HepG2 (cell line): Measurements from ENCODE around the gene WDR35. TPM values are rescaled to one million over a fixed set of nuclear protein-coding genes. Genes with fewer than 3 reads are reported as not detected.

Experiments used
- CBX5 ChIP-seq: sonication (generic); formaldehyde crosslinking; IDR thresholded peaks from 2 replicates; pipeline ENCODE4 v1.4.0; 2020; ENCODE audit warnings: missing genetic modification reagents, borderline replicate concordance
- FOXA3 ChIP-seq: IDR thresholded peaks from 2 replicates; pipeline ENCODE4 v1.6.1; 2016; ENCODE audit warnings: missing genetic modification reagents, missing compliant biosample characterization
- KAT8 ChIP-seq: IDR thresholded peaks from 2 replicates; pipeline ENCODE4 v1.6.1; 2016; ENCODE audit warnings: missing genetic modification reagents, missing compliant biosample characterization
- MAZ ChIP-seq, 2 experiments: sonication (generic) in 1 of 2; formaldehyde crosslinking in 1 of 2; IDR thresholded peaks; 2 replicates each; pipeline versions ENCODE4 v1.5.0 to v1.6.1; 2012 to 2020; ENCODE audit warnings: low read depth in 2 of 2, mild to moderate bottlenecking in 2 of 2, borderline replicate concordance in 1 of 2, improper control_type of control experiment in 1 of 2, low read length in 1 of 2, missing genetic modification reagents in 1 of 2, moderate library complexity in 1 of 2
- MTA1 ChIP-seq: sonication (generic); formaldehyde crosslinking; IDR thresholded peaks from 2 replicates; pipeline ENCODE4 v1.4.0; 2020; ENCODE audit warnings: missing genetic modification reagents, mild to moderate bottlenecking, borderline replicate concordance
- PAX8 ChIP-seq: sonication (generic); formaldehyde crosslinking; IDR thresholded peaks from 2 replicates; pipeline ENCODE4 v1.8.0; 2022; ENCODE audit warnings: mild to moderate bottlenecking, missing genetic modification reagents, borderline replicate concordance
- RAD51 ChIP-seq: fragments of 450-650 bp; IDR thresholded peaks from 2 replicates; pipeline ENCODE4 v1.6.1; 2016; ENCODE audit warnings: borderline replicate concordance
- SAFB2 ChIP-seq: sonication (generic); formaldehyde crosslinking; IDR thresholded peaks from 2 replicates; pipeline ENCODE4 v1.5.1; 2020; ENCODE audit warnings: missing genetic modification reagents, low read depth, mild to moderate bottlenecking, borderline replicate concordance
- ZBTB21 ChIP-seq: sonication (generic); formaldehyde crosslinking; IDR thresholded peaks from 2 replicates; pipeline ENCODE4 v1.4.0; 2020; ENCODE audit warnings: missing genetic modification reagents
- ZNF329 ChIP-seq: sonication (generic); formaldehyde crosslinking; IDR thresholded peaks from 2 replicates; pipeline ENCODE4 v1.9.0; 2021; ENCODE audit warnings: low read depth, mild to moderate bottlenecking, missing genetic modification reagents
- ZNF335 ChIP-seq: sonication (generic); formaldehyde crosslinking; IDR thresholded peaks from 2 replicates; pipeline ENCODE4 v1.4.0; 2020; ENCODE audit warnings: missing genetic modification reagents
- ZNF350 ChIP-seq: sonication (generic); formaldehyde crosslinking; IDR thresholded peaks from 2 replicates; pipeline ENCODE4 v1.4.0; 2020; ENCODE audit warnings: mild to moderate bottlenecking, low read depth, missing genetic modification reagents, borderline replicate concordance
- ZNF468 ChIP-seq: sonication (generic); formaldehyde crosslinking; IDR thresholded peaks from 2 replicates; pipeline ENCODE4 v1.8.0; 2022; ENCODE audit warnings: mild to moderate bottlenecking, moderate library complexity, missing genetic modification reagents
- polyA plus RNA-seq, 8 experiments: library from polyadenylated mRNA; depleted of rRNA in 3 of 8; stranded (reverse) in 7 of 8; unstranded in 1 of 8; fragments of >200 nt; fragmentation: Illumina TruSeq in 4 of 8; extraction: Trizol in 4 of 8; gene quantifications; 2 replicates each; pipeline versions ENCODE4 v1.2.1 to v1.2.3, GENCODE V29; 2011 to 2016; ENCODE audit warnings: low read depth in 4 of 8, missing spikeins in 1 of 8, mixed read lengths in 1 of 8; ENCODE audit not compliant: insufficient read depth in 1 of 8
- total RNA-seq, 5 experiments: library from RNA; depleted of rRNA; stranded (reverse); fragments of >200 nt; fragmentation: Illumina TruSeq; extraction: Trizol; gene quantifications; 2 replicates each; pipeline ENCODE4 v1.2.3, GENCODE V29; 2016; ENCODE audit warnings: low read depth in 1 of 5
- TF ChIP-seq, protein P1 (sequence below), 2 experiments: sonication (generic) in 1 of 2; formaldehyde crosslinking in 1 of 2; IDR thresholded peaks; 2 replicates each; pipeline versions ENCODE4 v1.4.0 to v1.6.1; 2016 to 2020; ENCODE audit warnings: borderline replicate concordance in 1 of 2, low read depth in 1 of 2, mild to moderate bottlenecking in 1 of 2, missing genetic modification reagents in 1 of 2
- TF ChIP-seq, protein P2 (sequence below): IDR thresholded peaks from 2 replicates; pipeline ENCODE4 v1.6.1; 2016; ENCODE audit warnings: mild to moderate bottlenecking
- TF ChIP-seq, protein P3 (sequence below): sonication (generic); formaldehyde crosslinking; IDR thresholded peaks from 2 replicates; pipeline ENCODE4 v1.8.0; 2022; ENCODE audit warnings: mild to moderate bottlenecking, missing genetic modification reagents
- TF ChIP-seq, protein P4 (sequence below): sonication (generic); formaldehyde crosslinking; IDR thresholded peaks from 2 replicates; pipeline ENCODE4; 2020; ENCODE audit warnings: missing genetic modification reagents, mild to moderate bottlenecking, borderline replicate concordance

Gene WDR35
- total and polyA plus RNA-seq, 2 of the 13 experiments (the other 11 are each of a cell fraction or from before 2014, with no cell fraction given) = 11.1 to 19.6 TPM

DNA sequence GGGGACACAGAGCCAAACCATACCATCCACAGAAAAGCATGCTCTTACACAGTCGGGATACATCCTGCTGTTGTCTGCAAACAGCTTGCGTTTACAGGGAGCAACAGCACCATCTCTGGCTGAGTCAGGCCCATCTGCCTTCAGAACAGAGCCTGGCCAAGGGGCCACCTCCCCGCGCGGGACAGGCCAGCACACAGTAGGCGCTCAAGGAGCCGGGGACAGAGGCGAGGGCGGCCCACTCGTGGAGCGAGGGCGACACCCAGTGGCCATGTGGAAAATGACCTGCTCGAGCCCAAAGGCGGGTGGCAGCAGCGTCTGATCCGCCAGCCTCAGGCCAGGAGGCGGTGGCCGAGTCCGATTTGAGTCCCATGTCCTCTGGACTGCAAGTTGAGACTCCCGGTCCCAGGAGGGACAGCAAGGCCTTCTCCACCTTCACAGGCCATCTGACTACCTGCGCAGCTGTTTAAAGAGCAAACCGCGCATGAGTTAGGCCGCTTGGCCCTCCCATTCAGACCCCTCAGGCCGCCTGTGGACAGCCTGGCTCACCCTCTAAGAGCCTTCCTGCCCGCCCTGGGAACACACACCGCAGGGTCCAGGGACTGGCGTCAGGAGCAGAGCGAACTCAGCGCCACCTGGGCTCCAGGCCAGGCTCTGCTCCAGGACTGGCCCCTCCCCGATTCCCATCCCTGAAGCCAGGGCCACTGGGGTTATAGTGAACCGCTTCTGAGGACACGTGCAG lies 126.4 kb downstream of the WDR35 start (continued):
- TF ChIP-seq, protein P1, sequence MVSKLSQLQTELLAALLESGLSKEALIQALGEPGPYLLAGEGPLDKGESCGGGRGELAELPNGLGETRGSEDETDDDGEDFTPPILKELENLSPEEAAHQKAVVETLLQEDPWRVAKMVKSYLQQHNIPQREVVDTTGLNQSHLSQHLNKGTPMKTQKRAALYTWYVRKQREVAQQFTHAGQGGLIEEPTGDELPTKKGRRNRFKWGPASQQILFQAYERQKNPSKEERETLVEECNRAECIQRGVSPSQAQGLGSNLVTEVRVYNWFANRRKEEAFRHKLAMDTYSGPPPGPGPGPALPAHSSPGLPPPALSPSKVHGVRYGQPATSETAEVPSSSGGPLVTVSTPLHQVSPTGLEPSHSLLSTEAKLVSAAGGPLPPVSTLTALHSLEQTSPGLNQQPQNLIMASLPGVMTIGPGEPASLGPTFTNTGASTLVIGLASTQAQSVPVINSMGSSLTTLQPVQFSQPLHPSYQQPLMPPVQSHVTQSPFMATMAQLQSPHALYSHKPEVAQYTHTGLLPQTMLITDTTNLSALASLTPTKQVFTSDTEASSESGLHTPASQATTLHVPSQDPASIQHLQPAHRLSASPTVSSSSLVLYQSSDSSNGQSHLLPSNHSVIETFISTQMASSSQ (IDR thresholded peaks at IDR 0.05; ENCODE audit: low read depth) = no peak
- TF ChIP-seq, protein P1 (CRISPR knock-in tag; IDR thresholded peaks at IDR 0.05; ENCODE audit: borderline replicate concordance) = peak; percentile 56; the same call in 1 of the 2 replicates
- TF ChIP-seq KAT8 (CRISPR knock-in tag) (peak; percentile 69; the same call in 1 of the 2 replicates), SAFB2 (CRISPR knock-in tag) (0 out of 2 replicates have a peak, but pooled peaks have one; percentile 57), ZNF468 (no peak), ZNF350 (CRISPR knock-in tag) (peak; percentile 90), RAD51 (no peak), ZNF329 (CRISPR knock-in tag) (0 out of 2 replicates have a peak, but pooled peaks have one; percentile 40), CBX5 (CRISPR knock-in tag) (peak; percentile 67; the same call in 1 of the 2 replicates), ZBTB21 (0 out of 2 replicates have a peak, but pooled peaks have one; percentile 4), ZNF335 (CRISPR knock-in tag) (no peak), FOXA3 (CRISPR knock-in tag) (peak; percentile 25), PAX8 (CRISPR knock-in tag) (peak; percentile 11; the same call in 1 of the 2 replicates), MTA1 (CRISPR knock-in tag) (peak; percentile 67; the same call in 1 of the 2 replicates), MAZ (IDR thresholded peaks at IDR 0.05; ENCODE audit: borderline replicate concordance, low read depth, low read length) (no peak), MAZ (CRISPR knock-in tag; IDR thresholded peaks at IDR 0.05; ENCODE audit: low read depth) (peak; percentile 84)
- TF ChIP-seq, protein P2, sequence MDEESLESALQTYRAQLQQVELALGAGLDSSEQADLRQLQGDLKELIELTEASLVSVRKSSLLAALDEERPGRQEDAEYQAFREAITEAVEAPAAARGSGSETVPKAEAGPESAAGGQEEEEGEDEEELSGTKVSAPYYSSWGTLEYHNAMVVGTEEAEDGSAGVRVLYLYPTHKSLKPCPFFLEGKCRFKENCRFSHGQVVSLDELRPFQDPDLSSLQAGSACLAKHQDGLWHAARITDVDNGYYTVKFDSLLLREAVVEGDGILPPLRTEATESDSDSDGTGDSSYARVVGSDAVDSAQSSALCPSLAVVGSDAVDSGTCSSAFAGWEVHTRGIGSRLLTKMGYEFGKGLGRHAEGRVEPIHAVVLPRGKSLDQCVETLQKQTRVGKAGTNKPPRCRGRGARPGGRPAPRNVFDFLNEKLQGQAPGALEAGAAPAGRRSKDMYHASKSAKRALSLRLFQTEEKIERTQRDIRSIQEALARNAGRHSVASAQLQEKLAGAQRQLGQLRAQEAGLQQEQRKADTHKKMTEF (CRISPR knock-in tag) = peak; percentile 76; the same call in 1 of the 2 replicates
- TF ChIP-seq, protein P3, sequence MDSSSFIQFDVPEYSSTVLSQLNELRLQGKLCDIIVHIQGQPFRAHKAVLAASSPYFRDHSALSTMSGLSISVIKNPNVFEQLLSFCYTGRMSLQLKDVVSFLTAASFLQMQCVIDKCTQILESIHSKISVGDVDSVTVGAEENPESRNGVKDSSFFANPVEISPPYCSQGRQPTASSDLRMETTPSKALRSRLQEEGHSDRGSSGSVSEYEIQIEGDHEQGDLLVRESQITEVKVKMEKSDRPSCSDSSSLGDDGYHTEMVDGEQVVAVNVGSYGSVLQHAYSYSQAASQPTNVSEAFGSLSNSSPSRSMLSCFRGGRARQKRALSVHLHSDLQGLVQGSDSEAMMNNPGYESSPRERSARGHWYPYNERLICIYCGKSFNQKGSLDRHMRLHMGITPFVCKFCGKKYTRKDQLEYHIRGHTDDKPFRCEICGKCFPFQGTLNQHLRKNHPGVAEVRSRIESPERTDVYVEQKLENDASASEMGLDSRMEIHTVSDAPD (CRISPR knock-in tag) = no peak
- TF ChIP-seq, protein P4, sequence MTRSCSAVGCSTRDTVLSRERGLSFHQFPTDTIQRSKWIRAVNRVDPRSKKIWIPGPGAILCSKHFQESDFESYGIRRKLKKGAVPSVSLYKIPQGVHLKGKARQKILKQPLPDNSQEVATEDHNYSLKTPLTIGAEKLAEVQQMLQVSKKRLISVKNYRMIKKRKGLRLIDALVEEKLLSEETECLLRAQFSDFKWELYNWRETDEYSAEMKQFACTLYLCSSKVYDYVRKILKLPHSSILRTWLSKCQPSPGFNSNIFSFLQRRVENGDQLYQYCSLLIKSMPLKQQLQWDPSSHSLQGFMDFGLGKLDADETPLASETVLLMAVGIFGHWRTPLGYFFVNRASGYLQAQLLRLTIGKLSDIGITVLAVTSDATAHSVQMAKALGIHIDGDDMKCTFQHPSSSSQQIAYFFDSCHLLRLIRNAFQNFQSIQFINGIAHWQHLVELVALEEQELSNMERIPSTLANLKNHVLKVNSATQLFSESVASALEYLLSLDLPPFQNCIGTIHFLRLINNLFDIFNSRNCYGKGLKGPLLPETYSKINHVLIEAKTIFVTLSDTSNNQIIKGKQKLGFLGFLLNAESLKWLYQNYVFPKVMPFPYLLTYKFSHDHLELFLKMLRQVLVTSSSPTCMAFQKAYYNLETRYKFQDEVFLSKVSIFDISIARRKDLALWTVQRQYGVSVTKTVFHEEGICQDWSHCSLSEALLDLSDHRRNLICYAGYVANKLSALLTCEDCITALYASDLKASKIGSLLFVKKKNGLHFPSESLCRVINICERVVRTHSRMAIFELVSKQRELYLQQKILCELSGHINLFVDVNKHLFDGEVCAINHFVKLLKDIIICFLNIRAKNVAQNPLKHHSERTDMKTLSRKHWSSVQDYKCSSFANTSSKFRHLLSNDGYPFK (CRISPR knock-in tag) = peak; percentile 79; the same call in 1 of the 2 replicates
